Cardiac muscle cell (in vitro differentiated cells and primary cell): ENCODE measurements around the gene UNC5C. TPM values are rescaled to one million over a fixed set of nuclear protein-coding genes. Genes with fewer than 3 reads are reported as not detected.

ENCODE experiments used
- DNase-seq, 2 donors: peaks; one replicate each; pipeline versions ENCODE4 v3.0.0 to v3.0.0-alpha.2; 2010 to 2017; ENCODE audit warnings: low read depth in 1 of 2, low spot score in 1 of 2
- H3K27ac ChIP-seq: fragments of 200-600 bp; sonication (generic); 2 replicates; pipeline ENCODE4 v1.5.1; 2016
- H3K27me3 ChIP-seq: fragments of 200-600 bp; sonication (generic); 2 replicates; pipeline ENCODE4 v1.6.0; 2016; ENCODE audit warnings: control low read depth
- H3K36me3 ChIP-seq: fragments of 200-600 bp; sonication (generic); 2 replicates; pipeline ENCODE4 v1.5.1; 2016; ENCODE audit warnings: control low read depth
- H3K4me1 ChIP-seq: fragments of 200-600 bp; sonication (generic); 2 replicates; pipeline ENCODE4 v1.8.1; 2017; ENCODE audit warnings: low read depth, mild to moderate bottlenecking, mixed run types
- H3K4me3 ChIP-seq: fragments of 200-600 bp; sonication (generic); 2 replicates; pipeline ENCODE4 v1.5.1; 2016; ENCODE audit warnings: mild to moderate bottlenecking
- H3K9me3 ChIP-seq: fragments of 200-600 bp; sonication (generic); 2 replicates; pipeline ENCODE4 v1.5.1; 2017; ENCODE audit warnings: low read depth, mild to moderate bottlenecking, control low read depth
- polyA plus RNA-seq: library from polyadenylated mRNA; unstranded; fragments of >200 nt; fragmentation: Nextera tagmentation; extraction: Ambion mirVana; gene quantifications from 2 replicates; pipeline ENCODE4 v1.2.1, GENCODE V29; 2016
- total RNA-seq: library from RNA; depleted of rRNA; stranded (reverse); fragments of >200 nt; gene quantifications from 2 replicates; pipeline ENCODE4 v1.2.3, GENCODE V29; 2016
- TF ChIP-seq, protein P1 (sequence below): IDR thresholded peaks from 2 replicates; pipeline ENCODE4 v1.5.1; 2012; ENCODE audit warnings: low read depth, mild to moderate bottlenecking, low read length

Gene UNC5C
- total and polyA plus RNA-seq, 2 experiments from 2014 or later, result 13.4 to 28.4 TPM

- no peaks in the 10 kb centered on the region for H3K27me3 ChIP-seq
- no peak overlapping the region for H3K4me3 ChIP-seq
- TF ChIP-seq, protein P1, sequence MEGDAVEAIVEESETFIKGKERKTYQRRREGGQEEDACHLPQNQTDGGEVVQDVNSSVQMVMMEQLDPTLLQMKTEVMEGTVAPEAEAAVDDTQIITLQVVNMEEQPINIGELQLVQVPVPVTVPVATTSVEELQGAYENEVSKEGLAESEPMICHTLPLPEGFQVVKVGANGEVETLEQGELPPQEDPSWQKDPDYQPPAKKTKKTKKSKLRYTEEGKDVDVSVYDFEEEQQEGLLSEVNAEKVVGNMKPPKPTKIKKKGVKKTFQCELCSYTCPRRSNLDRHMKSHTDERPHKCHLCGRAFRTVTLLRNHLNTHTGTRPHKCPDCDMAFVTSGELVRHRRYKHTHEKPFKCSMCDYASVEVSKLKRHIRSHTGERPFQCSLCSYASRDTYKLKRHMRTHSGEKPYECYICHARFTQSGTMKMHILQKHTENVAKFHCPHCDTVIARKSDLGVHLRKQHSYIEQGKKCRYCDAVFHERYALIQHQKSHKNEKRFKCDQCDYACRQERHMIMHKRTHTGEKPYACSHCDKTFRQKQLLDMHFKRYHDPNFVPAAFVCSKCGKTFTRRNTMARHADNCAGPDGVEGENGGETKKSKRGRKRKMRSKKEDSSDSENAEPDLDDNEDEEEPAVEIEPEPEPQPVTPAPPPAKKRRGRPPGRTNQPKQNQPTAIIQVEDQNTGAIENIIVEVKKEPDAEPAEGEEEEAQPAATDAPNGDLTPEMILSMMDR, result no peak
- H3K36me3 ChIP-seq, result no peaks in the 10 kb centered on the region
- peak in 1 of 2 donors; percentile 66 for DNase-seq
- H3K4me1 ChIP-seq, result peaks cover 6% of the 10 kb centered on the region
- peak overlapping the region; percentile 49 for H3K27ac ChIP-seq
- H3K9me3 ChIP-seq, result no peaks in the 10 kb centered on the region
Measured at GRCh38 chr4:95289028-95289634, 259.6 kb downstream of the UNC5C start.

- Histone ChIP-seq H3K36me3 (no peaks in the 10 kb centered on the region), H3K9me3 (no peaks in the 10 kb centered on the region), H3K4me1 (peaks cover 11% of the 10 kb centered on the region), H3K27ac (no peak overlapping the region), H3K4me3 (no peak overlapping the region), H3K27me3 (no peaks in the 10 kb centered on the region)
- DNase-seq, result no peak
- TF ChIP-seq, protein P1, result no peak
Measured at GRCh38 chr4:95288552-95288951, 260.2 kb downstream of the UNC5C start.

DNA sequence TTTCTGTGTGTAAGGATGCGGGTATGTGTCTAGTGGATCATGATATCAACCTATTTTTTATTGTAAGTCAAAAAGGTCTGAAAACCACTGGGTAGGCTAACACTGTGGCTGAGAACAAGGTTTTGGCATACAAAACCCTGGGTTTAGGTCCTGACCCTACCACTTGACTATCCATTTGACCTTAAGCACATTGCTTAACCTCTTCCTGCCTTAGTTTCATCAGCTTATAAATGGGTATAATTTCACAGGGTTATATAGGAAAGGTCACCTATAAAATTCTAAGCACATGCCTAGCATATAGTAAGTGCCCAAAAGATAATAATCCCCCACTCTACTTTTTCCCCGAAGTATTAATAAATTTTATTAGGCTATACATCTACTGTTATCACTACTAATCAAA, 263.0 kb downstream of the UNC5C start:
- no peaks in the 10 kb centered on the region for H3K36me3 ChIP-seq
- peaks cover 16% of the 10 kb centered on the region for H3K4me1 ChIP-seq
- H3K4me3 ChIP-seq, result no peak overlapping the region
- TF ChIP-seq, protein P1, result no peak
- no peak for DNase-seq
- no peaks in the 10 kb centered on the region for H3K27me3 ChIP-seq
- H3K9me3 ChIP-seq, result no peaks in the 10 kb centered on the region
- no peak overlapping the region for H3K27ac ChIP-seq

- H3K27ac ChIP-seq, result no peak overlapping the region
- H3K9me3 ChIP-seq, result no peaks in the 10 kb centered on the region
- TF ChIP-seq, protein P1, result no peak
- no peak overlapping the region for H3K4me3 ChIP-seq
- H3K36me3 ChIP-seq, result no peaks in the 10 kb centered on the region
- H3K4me1 ChIP-seq, result peaks cover 16% of the 10 kb centered on the region
- no peaks in the 10 kb centered on the region for H3K27me3 ChIP-seq
- no peak for DNase-seq
Measured at GRCh38 chr4:95284655-95285054, 264.1 kb downstream of the UNC5C start.

GRCh38 chr4:95283320-95283719, 265.5 kb downstream of the UNC5C start:
- Histone ChIP-seq H3K27ac (peak overlapping the region; percentile 55), H3K27me3 (no peaks in the 10 kb centered on the region), H3K4me3 (no peak overlapping the region), H3K36me3 (no peaks in the 10 kb centered on the region), H3K9me3 (no peaks in the 10 kb centered on the region), H3K4me1 (peaks cover 11% of the 10 kb centered on the region)
- DNase-seq, result peak; percentile 15 to 57
- TF ChIP-seq, protein P1, result no peak
